IPS DF 4.7 (cell line): ENCODE measurements around the gene MMP23B.
"Not testable (repeated sequence)": the region's sequence is repeated elsewhere in the genome, so short reads cannot be mapped to it uniquely, and the experiment has no call there.

Experiments used
- DNase-seq: peaks from one replicate; pipeline ENCODE4 v3.0.0-alpha.2; 2013; ENCODE audit warnings: low spot score; ENCODE audit errors: extremely low read depth

Gene MMP23B

DNA sequence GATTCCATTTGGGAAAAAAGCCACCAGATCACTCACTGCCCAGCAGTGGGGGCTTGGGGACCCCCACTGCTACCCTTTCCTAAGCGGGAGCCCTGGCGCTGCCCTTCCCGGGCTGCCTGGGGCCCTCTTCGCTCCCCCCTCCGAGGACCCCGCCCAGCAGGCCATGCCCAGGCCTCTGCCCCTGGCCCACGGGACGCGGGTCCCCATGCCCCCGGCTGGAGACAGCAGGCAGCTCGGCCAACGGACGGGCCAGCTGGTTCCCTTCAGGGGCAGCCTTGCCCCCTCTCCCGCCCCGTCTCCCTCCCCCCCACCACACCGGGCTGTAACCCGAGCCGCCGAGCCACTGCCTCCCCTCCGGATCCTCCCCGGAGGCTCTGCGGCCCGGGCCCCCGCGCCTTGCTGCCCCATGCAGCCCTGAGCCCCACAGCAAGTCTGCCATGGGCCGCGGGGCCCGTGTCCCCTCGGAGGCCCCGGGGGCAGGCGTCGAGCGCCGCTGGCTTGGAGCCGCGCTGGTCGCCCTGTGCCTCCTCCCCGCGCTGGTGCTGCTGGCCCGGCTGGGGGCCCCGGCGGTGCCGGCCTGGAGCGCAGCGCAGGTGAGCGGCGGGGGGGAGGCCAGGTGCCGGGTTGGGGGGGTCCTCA, at the start of gene MMP23B:
MMP23B (plus strand) TSS at position 392 of the 639 bp plus-strand sequence; CDS start at position 438, 46 bp downstream.
- DNase-seq, result no peak

DNA sequence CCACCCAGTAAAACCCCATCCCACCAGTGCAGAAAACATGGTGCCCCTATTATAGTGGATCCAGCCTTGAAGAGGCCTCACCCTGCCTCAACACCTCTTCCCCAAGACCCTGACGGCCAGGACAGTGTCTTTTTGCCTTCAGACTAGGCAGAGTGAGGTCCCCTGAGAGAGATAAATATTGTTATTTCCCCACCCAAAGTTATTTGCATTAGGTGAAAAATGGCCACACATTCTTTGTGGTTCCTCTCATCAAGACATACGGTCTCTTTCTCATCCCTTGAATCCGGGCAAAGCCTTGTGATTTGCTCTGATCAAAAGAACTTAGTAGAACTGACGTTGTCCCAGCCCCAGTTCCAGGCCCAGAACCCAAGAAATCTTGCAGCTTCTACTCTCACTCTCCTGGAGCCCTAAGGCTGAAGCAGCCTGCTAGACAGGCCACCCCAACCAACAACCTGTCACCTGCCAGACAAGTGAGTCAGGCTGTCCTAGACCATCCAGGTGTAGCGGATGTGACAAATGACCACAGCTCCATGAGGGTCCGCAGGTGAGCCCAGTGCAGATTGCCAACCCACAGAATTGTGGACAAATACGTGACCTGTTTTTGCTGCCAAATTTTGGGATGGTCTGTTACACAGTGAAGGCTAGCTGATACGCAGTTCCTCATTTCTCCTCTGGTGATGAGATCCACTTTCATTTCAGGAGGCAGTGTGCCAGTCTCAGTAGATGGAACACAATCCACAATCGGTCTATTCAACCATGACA, 49.2 kb upstream of the MMP23B start:
- no peak for DNase-seq

DNA sequence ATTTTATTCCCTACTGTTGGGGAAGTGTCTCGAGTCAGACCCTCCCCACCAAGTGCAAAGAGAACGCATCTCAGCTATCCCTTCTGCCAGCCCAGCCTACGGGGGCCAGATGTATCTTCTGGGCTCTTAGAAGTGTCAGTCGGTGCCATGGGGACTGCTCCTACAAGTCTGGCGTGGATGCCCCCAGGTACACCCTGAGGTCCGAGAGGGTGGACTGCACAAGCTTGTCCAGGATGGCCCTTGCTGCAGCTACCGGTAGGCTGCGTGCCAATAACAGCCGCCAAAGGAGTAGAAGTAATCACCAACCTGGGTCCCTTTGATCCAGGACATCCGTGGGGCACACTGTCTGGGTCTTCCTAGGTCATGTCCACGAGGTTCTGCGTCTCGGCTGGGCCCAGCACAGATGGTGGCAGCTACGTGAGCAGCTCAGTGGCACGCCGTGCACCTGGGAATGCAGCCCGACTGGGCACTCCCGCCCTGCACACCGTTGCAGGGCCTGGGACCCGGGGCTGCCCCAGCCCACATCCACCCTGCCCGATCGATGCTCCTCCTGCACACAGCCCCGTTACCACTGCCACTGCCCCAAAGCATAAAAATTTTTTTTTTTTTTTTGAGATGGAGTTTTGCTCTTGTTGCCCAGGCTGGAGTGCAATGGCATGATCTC, 48.5 kb upstream of the MMP23B start:
- DNase-seq, result no peak

DNA sequence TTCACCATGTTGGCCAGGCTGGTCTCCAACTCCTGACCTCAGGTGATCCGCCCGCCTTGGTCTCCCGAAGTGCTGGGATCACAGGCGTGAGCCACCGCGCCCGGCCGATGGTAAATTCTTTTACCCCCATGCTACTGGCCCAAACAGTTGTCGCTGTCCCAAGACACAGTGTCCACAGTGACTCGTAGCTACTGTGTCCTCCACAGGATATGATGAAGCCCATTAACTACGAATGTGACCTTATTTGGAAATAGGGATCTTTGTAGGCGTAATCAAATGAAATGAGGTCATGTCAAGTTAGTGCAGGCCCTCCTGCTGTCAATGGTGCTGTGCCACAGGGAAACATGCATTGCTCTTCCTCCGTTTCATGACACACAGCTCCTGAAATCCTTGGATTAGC, 40.5 kb upstream of the MMP23B start:
- no peak for DNase-seq

DNA sequence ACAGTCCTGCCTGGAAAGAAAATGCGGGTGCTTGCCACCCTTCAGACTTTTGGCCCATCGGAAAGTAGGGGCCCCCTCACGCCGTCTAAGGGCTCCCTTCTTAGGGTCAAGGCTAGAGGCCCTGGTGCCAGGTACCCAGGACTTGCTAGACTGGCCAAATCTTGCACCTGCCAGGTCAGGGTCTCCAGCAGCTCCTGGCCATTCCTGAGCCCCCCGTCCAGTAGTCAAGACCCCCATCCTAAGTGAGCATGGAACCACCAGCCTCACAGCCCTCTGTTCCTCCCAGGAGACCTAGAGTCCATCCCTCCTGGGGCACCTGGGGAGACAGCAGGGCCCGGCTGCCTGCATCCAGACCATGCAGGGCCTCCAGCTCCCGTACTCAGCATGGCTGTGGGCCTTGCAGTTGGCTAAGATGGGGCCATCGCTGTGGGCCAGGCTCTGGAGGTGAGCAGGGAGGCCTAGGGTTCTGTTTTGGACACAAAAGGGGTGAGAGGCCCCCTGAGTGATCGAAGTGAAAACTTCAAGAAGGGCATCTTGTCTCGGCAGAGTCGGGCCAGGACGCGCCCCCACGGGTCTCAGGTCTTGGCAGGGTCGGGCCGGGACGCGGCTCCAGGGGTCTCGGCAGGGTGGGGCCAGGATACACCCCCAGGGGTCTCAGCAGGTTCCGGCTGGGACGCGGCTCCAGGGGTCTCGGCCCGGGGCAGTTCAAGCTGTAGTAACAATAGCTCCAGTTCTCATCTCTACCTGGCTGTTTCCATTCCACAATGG, 38.0 kb upstream of the MMP23B start:
- no peak for DNase-seq

DNA sequence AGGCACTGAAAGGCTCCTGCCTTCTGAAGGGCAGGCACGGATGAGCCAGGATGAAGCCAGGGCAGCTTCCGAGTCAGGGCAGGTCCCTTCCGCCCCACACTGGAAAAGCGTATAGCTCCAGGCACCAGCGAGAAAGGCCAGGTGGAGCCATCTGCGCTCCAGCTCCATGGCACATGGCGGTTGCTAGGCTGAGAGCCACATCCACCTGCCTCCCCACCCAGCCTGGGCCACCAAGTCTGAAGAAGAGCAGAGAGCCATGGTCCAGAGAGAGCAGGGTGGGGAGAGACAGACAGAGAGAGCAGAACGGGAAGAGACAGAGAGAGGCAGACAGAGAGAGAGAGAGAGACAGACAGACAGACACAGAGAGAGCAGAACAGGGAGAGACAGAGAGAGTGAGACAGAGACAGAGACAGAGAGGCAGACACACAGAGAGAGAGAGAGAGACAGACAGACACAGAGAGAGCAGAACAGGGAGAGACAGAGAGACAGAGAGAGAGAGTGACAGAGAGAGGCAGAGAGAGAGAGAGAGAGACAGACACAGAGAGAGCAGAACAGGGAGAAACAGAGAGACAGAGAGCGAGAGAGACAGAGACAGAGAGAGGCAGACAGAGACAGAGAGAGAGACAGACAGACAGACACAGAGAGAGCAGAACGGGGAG, 37.2 kb upstream of the MMP23B start:
- no peak for DNase-seq

DNA sequence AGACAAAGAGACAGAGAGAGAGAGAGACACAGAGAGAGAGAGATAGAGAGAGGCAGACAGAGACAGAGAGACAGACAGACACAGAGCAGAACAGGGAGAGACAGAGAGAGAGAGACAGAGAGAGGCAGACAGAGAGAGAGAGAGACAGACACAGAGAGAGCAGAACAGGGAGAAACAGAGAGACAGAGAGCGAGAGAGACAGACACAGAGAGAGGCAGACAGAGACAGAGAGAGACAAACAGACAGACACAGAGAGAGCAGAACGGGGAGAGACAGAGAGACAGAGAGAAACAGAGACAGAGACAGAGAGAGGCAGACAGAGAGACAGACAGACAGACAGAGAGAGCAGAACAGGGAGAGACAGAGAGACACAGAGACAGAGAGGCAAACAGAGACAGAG, 36.6 kb upstream of the MMP23B start:
- not testable (repeated sequence) for DNase-seq

DNA sequence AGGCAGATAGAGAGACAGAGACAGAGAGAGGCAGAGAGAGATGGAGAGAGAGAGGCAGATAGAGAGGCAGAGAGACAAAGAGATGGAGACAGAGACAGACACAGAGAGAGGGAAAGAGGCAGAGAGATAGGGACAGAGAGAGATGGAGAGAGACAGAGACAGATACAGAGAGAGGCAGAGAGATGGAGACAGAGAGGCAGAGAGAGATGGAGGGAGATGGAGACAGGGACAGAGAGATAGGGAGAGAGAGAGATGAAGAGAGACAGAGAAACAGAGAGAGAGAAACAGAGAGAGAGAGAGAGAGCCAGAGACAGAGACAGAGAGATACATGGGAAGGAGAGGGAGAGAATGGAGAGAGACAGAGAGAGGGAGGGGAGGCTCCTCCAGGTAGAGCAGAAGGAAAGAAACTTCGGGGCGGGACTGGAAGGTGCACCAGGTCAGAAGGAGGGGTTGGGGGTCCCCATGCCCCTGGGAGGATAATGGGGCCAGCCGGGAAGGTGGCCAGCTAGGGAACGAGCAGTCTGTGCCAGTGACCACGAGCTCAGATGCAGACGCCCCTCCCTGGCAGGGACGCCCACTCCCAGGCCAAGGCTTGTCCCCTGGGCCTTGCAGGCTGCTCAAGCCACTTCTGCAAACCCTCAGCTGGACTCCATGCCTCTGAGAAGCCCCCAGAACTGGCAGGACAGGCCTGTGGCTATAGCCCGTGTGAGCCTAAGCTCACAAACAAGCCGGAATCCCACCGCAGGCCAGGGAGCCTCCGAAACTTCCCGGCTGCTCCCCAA, 35.3 kb upstream of the MMP23B start:
- no peak for DNase-seq

DNA sequence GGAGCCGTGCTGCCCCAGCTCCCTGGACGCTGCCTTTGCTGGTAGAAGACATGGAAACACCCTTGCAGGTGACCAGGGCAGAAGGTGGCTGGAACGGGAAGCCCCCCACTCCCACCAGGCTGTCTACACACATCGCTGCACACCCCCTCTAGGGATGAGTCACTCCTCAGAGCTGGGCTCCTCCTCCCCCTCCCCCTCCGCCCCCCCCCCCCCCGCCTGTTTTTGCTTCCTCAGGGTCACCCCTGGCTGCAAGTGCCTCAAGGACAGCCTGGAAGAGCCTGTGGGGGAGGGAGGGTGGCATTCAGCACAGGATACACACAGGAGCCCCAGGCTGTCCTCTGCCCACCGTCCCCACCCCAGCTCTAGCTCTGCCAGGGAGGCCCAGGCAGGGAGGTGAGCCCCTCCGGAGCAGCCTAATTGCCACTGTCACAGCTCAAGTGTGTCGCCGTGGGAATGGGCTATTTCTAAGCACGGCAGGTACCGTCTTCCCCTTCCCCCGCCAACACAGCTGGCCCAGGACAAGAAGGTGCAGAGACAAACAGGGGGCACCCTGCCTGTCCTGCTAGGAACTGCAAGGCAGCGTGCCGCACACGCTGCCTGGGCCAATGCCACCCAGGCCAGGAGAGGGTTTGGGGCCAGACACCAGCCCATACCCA, 34.6 kb upstream of the MMP23B start:
- DNase-seq, result no peak

DNA sequence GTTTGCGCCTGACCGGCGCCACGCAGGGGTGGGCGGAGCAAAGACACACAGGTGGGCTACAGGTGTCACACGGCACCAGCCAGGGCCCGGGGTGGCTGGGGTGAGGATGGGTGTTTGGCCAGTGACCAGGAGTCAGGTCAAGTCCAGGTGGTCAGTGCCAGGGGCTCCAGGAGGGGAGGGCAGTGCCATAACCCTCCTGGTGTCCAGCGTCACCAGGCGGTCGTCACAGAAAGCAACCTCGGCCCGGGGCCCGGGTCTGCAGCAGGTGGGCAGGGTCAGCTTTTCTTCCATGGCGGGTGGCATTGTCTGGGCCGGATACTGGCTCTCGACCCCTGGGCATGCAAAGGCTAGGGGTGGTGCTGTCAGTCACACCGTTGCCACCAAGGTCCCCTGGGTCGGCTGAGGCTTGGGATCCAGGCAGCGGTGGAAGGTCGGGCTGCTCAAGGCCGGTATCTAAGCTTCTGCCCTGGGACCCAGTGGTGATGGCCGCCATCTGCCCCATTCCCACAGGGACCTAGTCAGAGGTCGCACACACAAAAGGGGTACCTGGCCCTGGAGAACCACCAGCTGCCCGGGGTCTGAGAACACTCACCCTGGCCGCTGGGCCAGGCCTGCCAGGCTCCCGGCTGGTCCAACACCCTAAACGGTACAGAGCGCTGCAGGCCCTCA, 33.8 kb upstream of the MMP23B start:
- no peak for DNase-seq

DNA sequence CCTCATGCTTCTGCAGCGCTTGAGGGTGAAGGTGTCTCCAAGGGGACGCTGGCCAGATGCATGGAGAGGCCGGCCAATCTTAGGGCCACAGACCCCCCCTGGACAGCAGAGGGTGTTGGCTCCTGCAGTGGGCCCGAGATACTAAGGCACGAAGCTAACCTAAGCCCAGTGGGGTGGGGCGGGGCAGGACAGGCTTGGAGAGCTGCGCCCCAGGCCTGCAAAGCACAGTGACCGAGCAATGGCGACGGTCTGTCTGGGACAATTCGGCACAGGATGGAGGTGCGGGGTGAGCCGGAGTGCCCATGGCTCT, 33.3 kb upstream of the MMP23B start:
- DNase-seq, result no peak

DNA sequence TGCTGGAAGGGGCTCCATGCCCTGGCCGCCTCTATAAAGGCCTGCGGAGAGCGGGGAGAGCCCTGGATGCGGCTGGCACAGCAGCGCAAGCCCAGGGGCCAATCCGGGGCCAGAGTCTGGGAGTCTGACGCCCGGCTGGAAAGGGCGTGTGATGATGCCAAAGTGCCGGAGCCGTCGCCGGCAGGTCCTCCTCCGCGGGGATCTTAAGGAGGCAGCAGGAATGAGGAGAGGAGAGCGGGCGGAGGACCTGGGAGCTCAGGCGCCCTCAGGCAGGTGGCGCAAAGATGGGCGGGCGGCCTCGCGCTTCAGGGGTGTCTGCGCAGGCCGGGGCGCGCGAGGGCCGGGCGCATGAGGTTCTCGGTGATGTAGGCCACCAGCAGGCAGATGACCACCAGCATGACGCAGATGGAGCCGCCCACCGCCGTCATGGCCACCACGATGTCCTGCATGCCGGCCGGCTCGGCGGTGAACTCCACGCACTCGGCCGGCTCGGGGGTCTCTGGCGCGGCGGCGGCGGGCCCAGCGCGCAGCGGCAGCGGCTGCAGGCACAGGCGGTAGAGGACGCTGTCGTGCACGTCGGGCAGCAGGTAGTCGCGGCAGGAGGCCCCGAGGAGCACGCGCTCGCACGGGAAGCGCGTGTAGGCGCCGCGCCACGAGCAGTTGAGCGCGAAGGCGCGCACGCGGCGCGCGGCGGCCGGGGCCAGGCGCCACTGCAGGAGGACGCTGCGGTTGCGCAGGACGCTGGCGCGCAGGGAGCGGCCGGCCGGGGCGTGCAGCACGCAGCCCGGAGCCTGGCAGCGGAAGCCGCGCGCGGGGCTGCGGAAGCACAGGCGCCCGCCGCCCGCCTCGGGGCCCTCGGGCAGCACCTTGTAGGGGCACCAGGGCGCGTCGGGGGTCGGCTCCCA, 32.7 kb upstream of the MMP23B start:
- DNase-seq, result no peak

DNA sequence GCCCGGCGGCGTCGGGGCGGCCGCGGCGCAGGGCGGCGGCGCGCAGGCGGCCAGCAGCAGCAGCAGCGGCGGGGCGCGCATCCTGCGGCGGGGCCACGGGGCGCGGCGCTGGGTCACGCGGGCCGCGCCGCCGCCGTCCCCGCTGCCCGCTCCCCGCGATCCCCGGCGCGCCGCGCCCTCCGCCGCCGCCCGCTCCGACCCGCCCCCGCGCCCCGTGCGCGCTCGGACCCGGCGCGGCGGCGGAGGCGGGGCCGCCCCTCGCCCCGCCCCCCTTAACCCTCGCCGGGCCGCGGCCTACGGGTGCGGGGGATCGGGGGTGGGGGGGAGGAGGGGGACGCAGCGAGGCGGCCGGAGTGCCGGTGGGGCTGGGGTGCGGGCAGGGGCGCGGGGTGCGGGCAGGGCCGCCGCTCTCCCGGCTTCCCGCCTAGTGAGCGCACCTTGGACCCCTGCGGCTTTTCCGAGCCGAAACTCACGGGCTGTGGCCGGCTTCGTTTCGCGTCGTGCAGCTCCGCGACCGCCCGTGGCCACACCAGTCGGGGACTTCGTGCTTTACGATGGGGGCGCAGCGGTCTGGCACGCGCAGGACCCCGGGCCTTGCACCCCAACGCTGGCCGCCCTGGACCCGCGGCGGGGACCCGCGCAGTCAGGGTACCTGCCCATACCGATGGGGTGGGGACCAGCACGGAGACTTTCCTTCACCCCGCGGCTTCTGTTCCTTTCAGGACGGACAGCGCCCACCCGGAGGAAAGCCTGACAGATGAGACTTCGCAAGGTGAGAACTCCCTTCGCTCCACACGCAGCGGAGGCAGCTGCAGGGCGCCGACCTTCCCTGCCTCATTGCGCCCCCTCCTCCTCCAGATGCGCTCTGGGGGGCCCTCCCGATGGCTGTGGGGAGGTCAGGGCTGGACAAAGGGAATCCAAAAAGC, 31.8 kb upstream of the MMP23B start, which contains the start of gene FNDC10:
FNDC10 (minus strand) TSS at position 201 of the 926 bp plus-strand sequence; CDS start at position 81, 120 bp downstream.
- no peak for DNase-seq

DNA sequence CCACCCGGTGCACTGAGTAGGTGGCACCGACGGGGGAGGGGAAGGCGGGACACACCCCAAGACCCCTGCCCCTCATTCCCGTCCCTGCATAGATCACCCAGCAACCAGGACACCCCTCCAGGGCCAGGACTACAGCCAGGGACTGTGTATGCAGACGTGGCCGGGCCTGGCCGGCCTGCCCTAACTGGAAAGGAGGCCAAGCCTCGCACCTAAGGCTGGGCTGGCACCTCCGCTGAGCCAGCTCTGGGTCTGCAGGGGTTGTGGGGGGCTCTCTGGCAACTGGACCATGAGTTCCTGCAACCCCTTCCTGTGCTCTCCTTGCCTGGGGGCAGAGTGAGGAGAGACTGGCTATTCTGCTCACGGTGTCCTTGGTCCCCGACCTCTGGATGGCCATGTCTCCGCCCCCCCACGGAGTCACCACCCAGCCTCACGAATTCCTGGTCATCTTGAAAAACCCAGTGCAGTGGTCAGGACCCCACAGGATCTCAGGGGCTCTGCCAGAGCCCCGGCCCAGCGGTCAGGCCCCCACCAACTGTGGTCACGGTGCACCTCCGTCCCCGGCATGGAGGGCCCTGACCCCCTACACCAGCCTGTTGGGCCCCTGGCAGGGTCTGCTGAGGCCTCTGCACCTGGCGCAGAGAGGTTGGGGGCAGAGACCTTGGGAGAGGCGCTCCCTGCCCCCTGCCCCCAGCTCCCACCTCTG, 31.0 kb upstream of the MMP23B start:
- no peak for DNase-seq

DNA sequence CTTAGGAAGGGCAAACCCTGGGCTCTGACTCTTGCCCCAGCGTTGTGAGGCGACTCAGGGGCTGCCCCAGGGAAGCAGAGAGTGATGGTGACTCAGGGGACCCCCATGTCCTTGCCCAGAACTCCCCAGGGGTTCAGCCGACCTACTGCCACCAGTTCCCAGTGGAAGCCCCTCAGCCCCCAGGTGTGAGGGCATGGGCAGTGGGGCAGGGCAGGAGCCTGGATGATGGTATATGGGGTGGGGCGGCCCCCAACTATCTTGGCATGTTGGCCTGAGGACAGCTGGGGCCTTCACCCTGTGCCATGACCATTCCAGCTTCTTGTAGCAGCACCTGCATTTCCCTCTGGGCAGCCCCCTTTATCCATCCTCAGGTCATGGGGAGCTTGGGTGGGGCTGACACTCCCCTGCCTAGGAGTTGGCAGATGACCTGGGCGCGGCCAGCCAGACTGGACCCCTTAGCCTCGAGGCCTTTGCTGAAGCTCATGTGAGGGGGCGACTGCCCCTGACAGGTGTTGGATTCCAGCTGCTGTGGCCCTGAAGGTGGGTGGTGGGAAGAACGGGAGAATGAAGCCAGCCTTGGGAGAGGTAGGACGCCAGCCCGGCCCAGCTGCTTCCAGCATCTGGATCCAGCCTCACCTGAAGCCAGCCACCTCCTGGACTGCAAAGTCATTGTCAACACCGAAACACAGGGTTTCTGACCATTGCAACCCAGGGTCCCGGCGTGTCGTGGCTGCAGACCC, 30.2 kb upstream of the MMP23B start:
- no peak for DNase-seq
